Astrocyte (in vitro differentiated cells and primary cell): ENCODE measurements around the gene ACOX2. TPM values are rescaled to one million over a fixed set of nuclear protein-coding genes. Genes with fewer than 3 reads are reported as not detected.

ENCODE experiments used
- DNase-seq: peaks from one replicate; pipeline ENCODE4 v3.0.0-alpha.2; 2010; ENCODE audit warnings: low read depth
- FAIRE-seq: peaks from 2 replicates; lab custom pipeline; 2011; peaks lifted over from hg19 to GRCh38; lab: Jason Lieb, UNC
- H2AFZ ChIP-seq: 2 replicates; pipeline ENCODE4 v1.6.0; 2012; ENCODE audit warnings: low read depth, low read length, inconsistent platforms
- H3K27ac ChIP-seq: 2 replicates; pipeline ENCODE4 v1.5.1; 2011; ENCODE audit warnings: low read depth, low read length, inconsistent platforms
- H3K27me3 ChIP-seq: 2 replicates; pipeline ENCODE4 v1.6.0; 2011; ENCODE audit warnings: low read length, inconsistent platforms; ENCODE audit not compliant: insufficient read depth
- H3K36me3 ChIP-seq: 2 replicates; pipeline ENCODE4 v1.5.1; 2011; ENCODE audit warnings: low read length, inconsistent platforms; ENCODE audit not compliant: insufficient read depth
- H3K4me1 ChIP-seq: 2 replicates; pipeline ENCODE4 v1.5.1; 2011; ENCODE audit warnings: low read length, inconsistent platforms; ENCODE audit not compliant: insufficient read depth
- H3K4me2 ChIP-seq: 2 replicates; pipeline ENCODE4 v1.6.0; 2012; ENCODE audit warnings: low read length, inconsistent platforms
- H3K4me3 ChIP-seq: 2 replicates; pipeline ENCODE4 v1.5.1; 2011; ENCODE audit warnings: low read depth, mild to moderate bottlenecking, low read length, inconsistent platforms; ENCODE audit not compliant: insufficient read depth
- H3K79me2 ChIP-seq: 2 replicates; pipeline ENCODE4 v1.6.0; 2012; ENCODE audit warnings: mild to moderate bottlenecking, low read length, inconsistent platforms; ENCODE audit not compliant: insufficient read depth
- H3K9ac ChIP-seq: 2 replicates; pipeline ENCODE4 v1.6.0; 2012; ENCODE audit warnings: mild to moderate bottlenecking, low read length, inconsistent platforms
- H3K9me3 ChIP-seq: 2 replicates; pipeline ENCODE4 v1.5.1; 2012; ENCODE audit warnings: low read depth, mild to moderate bottlenecking, low read length, inconsistent platforms; ENCODE audit not compliant: insufficient read depth
- H4K20me1 ChIP-seq: 2 replicates; pipeline ENCODE4 v1.6.0; 2012; ENCODE audit warnings: low read length, inconsistent platforms; ENCODE audit not compliant: insufficient read depth
- H3K27ac Mint-ChIP-seq: one replicate; pipeline ENCODE4 v1.8.0; 2021; ENCODE audit warnings: mild to moderate bottlenecking, mixed read lengths; ENCODE audit not compliant: unreplicated experiment
- H3K27me3 Mint-ChIP-seq: one replicate; pipeline ENCODE4 v1.8.0; 2021; ENCODE audit warnings: low read depth, mixed read lengths; ENCODE audit not compliant: unreplicated experiment
- H3K36me3 Mint-ChIP-seq: one replicate; pipeline ENCODE4 v1.8.0; 2021; ENCODE audit warnings: low read depth, mixed read lengths; ENCODE audit not compliant: unreplicated experiment
- H3K4me1 Mint-ChIP-seq: one replicate; pipeline ENCODE4 v1.8.0; 2021; ENCODE audit warnings: low read depth, mixed read lengths; ENCODE audit not compliant: unreplicated experiment
- H3K4me3 Mint-ChIP-seq: one replicate; pipeline ENCODE4 v1.8.0; 2021; ENCODE audit warnings: mild to moderate bottlenecking, moderate library complexity, mixed read lengths; ENCODE audit not compliant: unreplicated experiment
- H3K9me3 Mint-ChIP-seq: one replicate; pipeline ENCODE4 v1.8.0; 2021; ENCODE audit warnings: mild to moderate bottlenecking, mixed read lengths; ENCODE audit not compliant: unreplicated experiment
- CTCF ChIP-seq: IDR thresholded peaks from 2 replicates; pipeline ENCODE4 v1.5.1; 2011; ENCODE audit warnings: low read depth, mild to moderate bottlenecking, inconsistent platforms, low read length, moderate library complexity; ENCODE audit not compliant: insufficient read depth
- EZH2 ChIP-seq: IDR thresholded peaks from 2 replicates; pipeline ENCODE4 v1.6.1; 2012; ENCODE audit warnings: mild to moderate bottlenecking, low read length, inconsistent platforms; ENCODE audit not compliant: insufficient read depth
- total RNA-seq: library from RNA; stranded (reverse); gene quantifications from 2 replicates; pipeline ENCODE4 v1.2.1, GENCODE V29; 2021

The ACOX2 gene
- total RNA-seq, 1 donor from 2014 or later, result 2.7 TPM

- peaks cover 41% of the 10 kb centered on the region for H3K4me1 Mint-ChIP-seq
- H3K9me3 Mint-ChIP-seq, result no peaks in the 10 kb centered on the region
- DNase-seq, result no peak
- H2AFZ ChIP-seq, result no peak overlapping the region
- no peaks in the 10 kb centered on the region for H3K79me2 ChIP-seq
- no peak overlapping the region for H3K4me3 Mint-ChIP-seq
- no peaks in the 10 kb centered on the region for H3K9me3 ChIP-seq
- no peaks in the 10 kb centered on the region for H3K27me3 Mint-ChIP-seq
- no peak overlapping the region for H3K9ac ChIP-seq
- H3K36me3 Mint-ChIP-seq, result no peaks in the 10 kb centered on the region
- H3K4me1 ChIP-seq, result peaks cover 23% of the 10 kb centered on the region
- H3K27me3 ChIP-seq, result no peaks in the 10 kb centered on the region
- no peaks in the 10 kb centered on the region for H4K20me1 ChIP-seq
- H3K4me2 ChIP-seq, result no peak overlapping the region
- H3K4me3 ChIP-seq, result no peak overlapping the region
- FAIRE-seq, result no peak
- H3K27ac ChIP-seq, result no peak overlapping the region
- H3K27ac Mint-ChIP-seq, result no peak overlapping the region
- H3K36me3 ChIP-seq, result no peaks in the 10 kb centered on the region
- TF ChIP-seq EZH2 (no peak), CTCF (no peak)
Measured at GRCh38 chr3:58562498-58562897, 25.5 kb upstream of the ACOX2 start.

- H3K27ac Mint-ChIP-seq, result peak overlapping the region; percentile 91
- no peak overlapping the region for H2AFZ ChIP-seq
- H3K27me3 Mint-ChIP-seq, result peaks cover 8% of the 10 kb centered on the region
- H3K4me3 Mint-ChIP-seq, result peak overlapping the region; percentile 63
- H3K27me3 ChIP-seq, result no peaks in the 10 kb centered on the region
- DNase-seq (peak; percentile 96), FAIRE-seq (peak; percentile 100)
- peaks cover 35% of the 10 kb centered on the region for H3K4me1 Mint-ChIP-seq
- no peaks in the 10 kb centered on the region for H3K36me3 Mint-ChIP-seq
- H3K4me1 ChIP-seq, result peaks cover 23% of the 10 kb centered on the region
- H3K4me2 ChIP-seq, result peak overlapping the region; percentile 52
- no peak overlapping the region for H3K9ac ChIP-seq
- H3K9me3 Mint-ChIP-seq, result no peaks in the 10 kb centered on the region
- H3K9me3 ChIP-seq, result no peaks in the 10 kb centered on the region
- H3K36me3 ChIP-seq, result no peaks in the 10 kb centered on the region
- H3K27ac ChIP-seq, result peak overlapping the region; percentile 56
- no peak for TF ChIP-seq EZH2
- TF ChIP-seq CTCF, result peak; percentile 85
- no peak overlapping the region for H3K4me3 ChIP-seq
- H3K79me2 ChIP-seq, result no peaks in the 10 kb centered on the region
- H4K20me1 ChIP-seq, result no peaks in the 10 kb centered on the region
Measured at GRCh38 chr3:58560771-58561311, 23.9 kb upstream of the ACOX2 start.

- H3K9me3 Mint-ChIP-seq, result no peaks in the 10 kb centered on the region
- H3K27me3 ChIP-seq, result no peaks in the 10 kb centered on the region
- H4K20me1 ChIP-seq, result no peaks in the 10 kb centered on the region
- H3K4me1 ChIP-seq, result peaks cover 17% of the 10 kb centered on the region
- no peaks in the 10 kb centered on the region for H3K79me2 ChIP-seq
- TF ChIP-seq EZH2, result no peak
- no peak for TF ChIP-seq CTCF
- no peaks in the 10 kb centered on the region for H3K36me3 ChIP-seq
- no peak overlapping the region for H3K9ac ChIP-seq
- no peak overlapping the region for H3K4me3 ChIP-seq
- peaks cover 8% of the 10 kb centered on the region for H3K27me3 Mint-ChIP-seq
- H3K9me3 ChIP-seq, result no peaks in the 10 kb centered on the region
- no peak overlapping the region for H3K27ac ChIP-seq
- no peak overlapping the region for H3K4me2 ChIP-seq
- H3K4me3 Mint-ChIP-seq, result no peak overlapping the region
- no peak overlapping the region for H2AFZ ChIP-seq
- no peak for FAIRE-seq
- H3K4me1 Mint-ChIP-seq, result peaks cover 25% of the 10 kb centered on the region
- DNase-seq, result no peak
- H3K27ac Mint-ChIP-seq, result no peak overlapping the region
- no peaks in the 10 kb centered on the region for H3K36me3 Mint-ChIP-seq
Measured at GRCh38 chr3:58559586-58559985, 22.6 kb upstream of the ACOX2 start.
